A172 (cell line): ENCODE data around the gene MYLK. TPM values are rescaled to one million over a fixed set of nuclear protein-coding genes. Genes with fewer than 3 reads are reported as not detected.
A peak's percentile ranks its signal among the peaks of the same experiment; 100 is the strongest.
"Not testable (repeated sequence)": the region's sequence is repeated elsewhere in the genome, so short reads cannot be mapped to it uniquely, and the experiment has no call there.

Source experiments
- DNase-seq: peaks from one replicate; pipeline ENCODE4 v3.0.0-alpha.2; 2015; ENCODE audit warnings: low spot score
- total RNA-seq: library from RNA; depleted of rRNA; stranded (reverse); fragments of >200 nt; shearing (Covaris generic); gene quantifications from 2 replicates; pipeline ENCODE4 v1.2.3, GENCODE V29; 2014

MYLK gene
- total RNA-seq, 1 experiment from 2014 or later: 109 TPM

DNA sequence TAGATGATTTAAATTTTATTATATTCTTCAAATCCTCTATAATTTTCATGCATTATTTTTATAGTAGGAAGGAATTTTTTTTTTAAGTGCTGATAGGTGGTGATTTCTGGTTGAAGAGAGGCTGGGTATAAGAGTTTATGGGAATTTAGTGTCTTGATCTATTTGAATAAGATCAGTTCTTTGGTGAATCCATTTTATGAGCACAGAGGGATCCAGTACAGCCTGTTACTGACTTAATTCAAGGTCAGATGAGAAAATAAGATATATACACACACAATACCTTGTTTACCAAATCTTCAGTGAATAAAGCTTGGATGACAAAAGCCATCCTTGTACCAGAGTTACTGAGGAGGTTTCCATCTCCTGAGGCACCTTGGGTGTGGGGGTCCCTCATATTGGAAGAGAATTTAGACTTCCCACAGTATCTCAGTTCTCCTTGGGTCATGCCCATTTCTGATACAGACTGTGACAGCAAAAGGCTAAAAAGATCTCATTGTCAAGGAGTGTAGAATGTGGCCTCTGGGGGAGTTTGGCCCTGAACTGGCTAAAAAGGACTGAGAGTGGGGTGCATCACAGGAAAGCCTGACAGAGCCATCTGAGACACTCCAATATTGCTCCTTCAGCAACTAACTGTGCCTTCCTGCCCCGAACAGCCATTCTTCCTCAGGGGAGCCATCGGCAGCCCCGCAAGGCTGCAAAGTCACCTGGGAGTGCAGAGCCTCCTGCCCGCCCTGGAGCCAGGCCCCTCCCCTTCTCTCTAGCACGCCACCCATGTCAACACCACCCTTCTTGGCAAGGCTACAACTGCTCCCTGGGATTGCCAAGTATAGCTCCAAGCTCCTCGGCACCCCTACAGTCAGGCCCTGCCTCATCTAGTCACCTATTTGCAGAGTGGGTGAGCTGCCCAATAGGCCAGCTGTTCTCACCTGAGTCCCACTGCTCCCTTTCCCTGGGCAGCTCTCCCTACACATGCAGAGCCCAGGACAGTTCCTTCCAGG lies 256.2 kb downstream of the MYLK start:
- DNase-seq: no peak

DNA sequence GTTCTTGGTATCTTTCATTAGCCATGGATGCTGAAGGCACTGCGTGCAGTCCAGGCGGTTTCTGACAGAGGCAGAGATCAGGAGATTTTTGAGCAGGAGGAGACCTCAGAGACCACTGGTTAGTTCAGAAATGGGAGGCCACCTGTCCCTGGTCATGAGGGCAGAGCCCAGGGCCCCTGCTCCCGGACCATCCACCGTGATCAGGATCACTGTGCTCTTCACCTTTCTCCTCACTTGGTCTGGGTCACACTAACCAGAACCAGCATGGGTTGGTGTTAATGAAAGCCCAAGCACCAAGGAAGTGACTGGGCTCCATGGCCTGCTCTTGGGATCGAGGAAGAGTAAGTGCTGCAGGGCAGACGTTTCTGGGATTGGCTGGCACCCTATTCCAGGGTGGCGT lies 257.3 kb downstream of the MYLK start:
- no peak for DNase-seq

DNA sequence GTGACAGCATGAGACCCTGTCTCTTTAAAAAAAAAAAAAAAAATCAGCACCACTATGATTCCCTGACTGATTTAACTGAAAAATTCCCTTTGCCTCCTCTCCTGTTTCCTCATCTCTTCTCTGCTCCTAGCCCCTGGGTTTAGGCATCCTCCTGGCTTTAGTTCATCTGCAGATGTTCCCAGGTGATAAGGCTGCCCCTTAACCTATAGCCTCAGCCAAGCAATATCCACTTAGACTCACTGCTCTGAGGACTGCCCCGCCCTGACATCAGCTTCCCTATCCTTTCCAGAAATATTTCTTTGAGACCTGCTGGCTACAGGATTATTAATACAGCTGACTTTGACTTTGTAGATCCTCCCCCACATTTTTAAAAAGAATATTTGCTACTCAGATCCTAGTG lies 259.8 kb downstream of the MYLK start:
- no peak for DNase-seq

DNA sequence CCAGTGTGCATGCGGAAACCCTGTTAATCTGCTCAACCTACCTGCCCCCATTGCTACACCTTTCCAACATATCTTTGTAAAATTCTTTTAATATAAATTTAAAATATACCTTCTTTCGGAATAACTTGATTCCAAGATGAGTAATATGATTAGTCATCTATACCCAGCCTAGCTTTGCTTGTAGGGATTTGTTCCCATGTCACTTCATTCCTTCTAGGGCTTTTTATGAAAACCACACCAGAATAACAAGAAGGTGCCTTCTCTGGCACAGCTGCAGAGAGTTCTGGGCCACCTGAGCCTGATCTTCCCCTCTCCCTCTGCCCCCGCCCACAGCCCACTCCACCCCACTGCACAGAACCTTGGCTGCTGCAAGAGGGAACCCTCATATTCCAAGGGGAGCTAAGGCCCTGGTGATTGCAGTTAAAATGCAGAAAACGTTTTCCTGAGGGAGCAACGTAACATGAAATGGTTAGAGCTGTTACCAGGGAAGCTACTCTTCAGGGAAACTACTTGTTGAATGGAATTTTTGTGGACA lies 260.7 kb downstream of the MYLK start:
- no peak for DNase-seq

DNA sequence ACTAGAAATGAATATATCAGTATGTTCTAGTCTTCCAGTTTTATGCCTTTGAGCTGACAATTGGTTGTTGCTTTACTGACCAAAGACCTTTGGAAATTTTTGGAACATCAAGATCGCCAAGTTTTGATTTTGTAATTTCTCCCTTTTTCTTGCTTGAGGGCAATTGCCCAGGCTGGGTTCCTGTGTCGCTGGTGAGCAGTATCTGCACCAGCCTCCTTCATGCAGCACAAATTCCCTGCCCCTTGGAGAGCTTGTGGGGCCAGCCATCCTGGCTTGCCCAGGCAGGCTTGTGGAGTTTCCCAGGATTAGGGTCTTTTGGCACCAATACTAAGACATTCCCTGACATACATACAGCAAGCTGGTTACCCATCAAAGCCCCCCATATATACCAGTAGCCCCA lies 261.4 kb downstream of the MYLK start:
- no peak for DNase-seq

DNA sequence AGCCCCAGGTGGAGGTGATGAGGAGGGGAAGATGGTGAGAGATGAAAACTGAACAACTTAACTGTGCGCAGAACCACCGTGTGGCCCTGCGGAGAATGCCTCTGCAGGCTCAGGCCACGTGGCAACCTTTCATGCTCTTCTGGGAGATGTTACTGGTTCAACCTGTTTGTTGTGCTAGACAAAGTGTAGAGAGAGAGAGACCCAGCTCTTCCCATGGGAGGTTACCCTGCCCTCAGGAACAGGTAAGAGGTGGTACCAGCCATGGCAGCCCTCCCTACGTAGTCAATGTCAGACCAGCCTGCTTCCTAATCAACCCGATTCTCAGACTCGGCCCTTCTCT lies 262.3 kb downstream of the MYLK start:
- no peak for DNase-seq

DNA sequence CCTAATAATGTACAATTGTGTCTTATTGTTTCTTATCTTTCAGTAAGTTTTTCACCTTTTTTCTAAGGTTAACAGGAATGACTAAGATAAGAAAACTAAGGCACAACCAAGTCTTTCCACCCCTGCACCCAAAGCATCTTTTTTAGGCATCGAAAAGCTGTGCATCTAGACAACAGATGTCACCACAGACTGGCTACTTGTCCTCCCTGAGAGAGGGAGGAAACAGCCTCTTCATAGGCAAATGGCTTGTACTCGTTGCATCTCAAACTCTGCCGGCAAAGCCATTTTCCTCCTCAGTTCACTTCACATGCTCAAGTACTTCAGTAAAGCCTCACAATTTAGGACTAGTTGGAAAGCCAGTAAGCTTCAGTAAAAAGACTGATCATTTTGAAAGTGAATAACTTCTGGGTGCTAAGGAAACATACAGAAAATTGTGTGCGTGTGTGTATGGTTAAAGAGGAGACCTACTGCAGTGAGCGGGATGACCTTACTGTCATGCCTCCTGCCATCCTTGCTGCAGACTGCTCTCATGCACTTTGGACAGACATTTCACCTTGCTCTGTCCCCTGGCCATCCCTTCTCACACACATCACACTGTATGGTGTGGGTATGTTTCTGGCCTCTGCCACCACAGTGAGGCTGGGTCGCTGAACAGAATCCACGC lies 262.8 kb downstream of the MYLK start:
- DNase-seq: no peak

DNA sequence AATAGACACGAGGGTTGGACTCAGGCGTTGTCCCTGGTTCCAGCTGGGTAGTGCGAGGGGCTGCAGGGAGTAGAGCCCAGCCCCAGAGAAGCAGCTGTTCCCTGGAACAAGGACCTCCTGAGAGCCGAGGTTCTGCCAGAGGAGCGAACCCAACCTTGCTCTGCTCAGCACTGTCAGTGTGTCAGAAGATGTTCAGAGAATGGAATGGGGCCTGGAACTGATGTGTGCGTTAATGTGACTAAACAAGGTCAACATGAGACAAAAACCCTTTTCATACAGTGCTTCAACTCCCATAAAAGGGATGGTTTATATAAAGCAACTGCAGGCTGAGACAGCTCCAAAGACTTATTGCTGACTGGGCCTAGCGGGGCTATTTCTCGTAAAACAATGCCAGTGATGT lies 263.8 kb downstream of the MYLK start:
- DNase-seq: no peak

DNA sequence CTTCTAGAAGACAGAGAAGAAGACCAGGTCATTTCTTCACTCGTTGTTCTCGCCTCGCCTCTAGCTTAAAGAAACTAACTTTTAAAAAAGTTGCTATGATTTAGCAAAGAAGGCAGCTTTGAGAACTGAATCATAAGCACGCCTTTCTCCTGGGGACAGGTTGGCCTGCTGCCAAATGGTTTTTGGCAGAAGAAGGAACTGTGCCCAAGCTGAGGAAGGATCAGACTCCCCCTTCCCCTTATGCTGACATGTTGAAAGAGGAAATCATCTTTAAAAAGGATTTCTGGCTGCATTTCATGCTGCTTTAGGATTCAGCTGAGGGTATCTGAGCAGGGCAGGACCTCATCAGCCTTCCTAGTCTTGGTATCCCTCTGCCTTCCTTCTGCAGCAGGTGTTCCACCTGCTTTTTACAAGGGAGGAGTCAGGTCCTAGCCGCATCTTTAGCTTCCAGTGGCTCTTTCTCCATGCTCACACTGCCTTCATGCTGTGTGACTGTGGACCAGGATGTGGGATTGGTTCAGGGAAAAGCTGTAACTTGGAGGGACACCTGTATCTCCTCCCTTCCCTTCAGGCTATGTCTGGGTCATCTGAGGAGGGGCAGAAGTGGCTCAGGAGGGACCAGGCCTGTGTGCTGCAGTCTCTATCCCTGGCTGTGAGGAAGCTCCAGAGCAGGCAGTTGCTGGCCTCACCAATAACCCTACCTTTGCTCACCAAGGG lies 265.2 kb downstream of the MYLK start:
- DNase-seq: peak; percentile 40

DNA sequence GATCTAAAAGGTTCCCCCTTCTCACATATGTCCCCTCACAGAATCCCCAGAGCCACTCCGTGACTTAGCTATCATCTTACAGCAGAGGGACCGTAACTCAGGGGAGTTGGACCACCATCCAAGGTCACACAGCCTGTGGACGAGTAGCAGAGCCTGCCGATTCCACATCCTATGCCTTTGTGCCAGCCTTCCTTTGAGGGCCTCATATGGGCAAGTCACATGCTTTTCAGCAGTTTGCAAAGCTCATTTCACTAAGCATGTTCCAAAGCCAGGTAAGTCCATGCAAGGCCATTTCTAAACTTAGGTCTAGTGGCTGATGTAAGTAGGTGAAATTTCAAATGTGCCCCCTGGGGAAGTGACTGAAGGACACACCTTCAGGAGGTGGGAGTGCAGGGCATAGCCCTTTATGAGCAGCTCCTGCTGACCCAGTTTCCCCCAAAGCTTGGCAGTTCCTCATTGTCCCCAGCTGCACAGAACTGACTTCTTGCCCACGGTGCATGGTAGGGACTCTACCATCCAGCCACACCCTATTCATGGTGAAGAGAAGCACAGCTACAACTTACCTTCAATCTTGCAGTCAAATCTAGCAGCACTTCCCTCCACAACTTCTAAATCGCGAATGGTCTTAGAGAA lies 265.9 kb downstream of the MYLK start:
- no peak for DNase-seq

DNA sequence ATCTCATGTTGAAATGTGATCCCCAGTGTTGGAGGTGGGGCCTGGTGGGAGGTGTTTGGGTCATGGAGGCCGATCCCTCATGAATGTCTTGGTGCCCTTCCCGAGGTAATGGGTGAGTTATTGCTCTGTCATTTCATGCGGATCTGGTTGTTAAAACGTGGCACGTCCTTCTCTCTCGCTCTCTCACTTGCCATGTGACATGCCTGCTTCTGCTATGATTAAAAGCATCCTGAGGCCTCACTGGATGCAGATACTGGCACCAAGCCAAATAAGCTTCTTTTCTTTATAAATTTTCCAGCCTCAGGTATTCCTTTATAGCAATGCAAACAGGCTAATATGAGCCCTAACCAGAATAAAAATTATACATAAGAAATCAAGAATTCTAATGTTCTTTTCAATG lies 267.5 kb downstream of the MYLK start:
- no peak for DNase-seq

DNA sequence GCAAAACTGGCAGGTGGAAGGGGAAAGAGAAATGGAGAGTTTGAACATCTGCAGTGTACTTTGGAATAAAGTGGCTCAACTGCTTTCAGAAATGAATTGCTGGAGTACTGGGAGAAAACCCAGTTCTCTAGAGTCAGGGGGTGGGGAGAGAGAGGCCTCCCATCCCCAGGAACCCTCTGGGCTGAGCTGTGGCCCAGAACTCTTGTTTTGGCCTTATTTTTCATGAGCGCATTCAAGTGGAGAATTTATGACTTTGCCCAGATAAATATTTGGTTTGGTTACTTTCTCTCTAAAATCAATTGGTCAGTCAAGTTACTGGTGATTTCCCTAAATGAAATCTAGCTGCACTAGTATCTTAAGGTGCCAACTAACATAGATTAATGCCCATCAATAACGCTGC lies 270.6 kb downstream of the MYLK start:
- no peak for DNase-seq

DNA sequence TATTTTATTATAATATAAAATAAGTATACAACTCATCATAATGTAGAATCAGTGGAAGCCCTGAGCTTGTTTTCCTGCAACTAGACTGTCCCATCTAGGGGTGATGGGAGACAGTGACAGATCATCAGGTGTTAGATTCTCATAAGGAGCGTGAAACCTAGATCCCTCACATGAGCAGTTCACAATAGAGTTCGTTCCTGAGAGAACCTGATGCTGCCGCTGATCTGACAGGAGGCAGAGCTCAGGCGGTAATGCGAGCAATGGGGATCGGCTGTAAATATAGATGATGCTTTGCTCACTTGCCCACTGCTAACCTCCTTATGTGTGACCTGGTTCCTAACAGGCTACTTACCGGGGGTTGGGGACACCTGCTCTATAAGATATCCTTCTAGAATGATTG lies 272.5 kb downstream of the MYLK start:
- DNase-seq: not testable (repeated sequence)

DNA sequence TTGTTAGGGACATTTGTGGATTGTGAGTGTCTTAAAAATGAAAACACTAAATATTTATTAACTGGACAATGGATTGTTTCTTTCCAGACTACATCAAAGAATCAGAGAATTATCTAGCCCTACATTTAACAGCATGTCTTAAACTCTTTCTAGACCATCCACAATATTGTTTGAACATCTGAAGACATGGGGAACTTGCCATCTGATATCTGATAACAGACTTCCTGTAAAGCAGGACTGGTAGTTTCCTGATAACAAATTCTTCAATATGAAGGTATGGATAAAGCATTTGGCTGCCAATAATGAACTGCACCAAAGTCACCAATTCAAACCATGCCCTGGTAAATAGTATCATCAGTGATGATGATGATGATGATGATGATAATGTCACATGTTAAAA lies 273.1 kb downstream of the MYLK start:
- DNase-seq: no peak

DNA sequence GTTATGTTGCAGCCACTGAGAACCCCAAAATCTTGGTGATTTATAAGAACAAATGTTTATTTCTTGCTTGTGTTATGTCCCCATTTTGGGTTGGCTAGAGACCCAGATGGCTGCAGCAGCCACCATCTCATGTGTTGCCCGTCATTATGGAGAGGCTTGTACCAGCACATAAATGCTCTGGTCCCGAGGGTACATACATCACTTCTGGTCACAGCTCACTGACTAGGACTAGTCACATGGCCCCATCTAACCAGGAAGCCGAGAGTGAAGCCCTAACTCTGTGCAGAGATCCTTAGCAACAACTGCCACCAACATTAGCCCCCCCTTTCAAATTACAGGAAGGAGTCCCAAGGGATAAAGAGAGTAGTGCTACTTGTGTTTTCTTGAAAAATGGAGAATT lies 273.8 kb downstream of the MYLK start:
- DNase-seq: no peak

DNA sequence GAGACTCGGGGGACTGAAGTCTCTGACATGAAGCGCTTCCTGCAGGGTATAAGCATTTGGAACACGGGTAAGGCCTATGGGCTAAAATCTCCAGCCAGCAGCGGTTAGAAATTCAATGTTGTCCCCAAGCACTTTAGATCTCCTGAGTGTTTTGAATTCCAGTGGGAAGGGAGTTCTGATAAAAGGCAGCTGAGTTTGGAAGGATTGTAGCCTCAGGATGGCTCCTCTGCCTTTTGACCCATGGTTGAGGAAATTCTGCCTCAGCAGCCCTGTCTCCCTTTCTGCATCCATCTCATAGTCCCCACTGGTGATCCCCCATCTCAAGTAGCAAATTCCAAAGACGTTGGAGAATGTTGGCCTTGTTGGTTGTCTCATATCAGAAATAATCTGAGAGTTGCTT lies 275.1 kb downstream of the MYLK start:
- DNase-seq: no peak

DNA sequence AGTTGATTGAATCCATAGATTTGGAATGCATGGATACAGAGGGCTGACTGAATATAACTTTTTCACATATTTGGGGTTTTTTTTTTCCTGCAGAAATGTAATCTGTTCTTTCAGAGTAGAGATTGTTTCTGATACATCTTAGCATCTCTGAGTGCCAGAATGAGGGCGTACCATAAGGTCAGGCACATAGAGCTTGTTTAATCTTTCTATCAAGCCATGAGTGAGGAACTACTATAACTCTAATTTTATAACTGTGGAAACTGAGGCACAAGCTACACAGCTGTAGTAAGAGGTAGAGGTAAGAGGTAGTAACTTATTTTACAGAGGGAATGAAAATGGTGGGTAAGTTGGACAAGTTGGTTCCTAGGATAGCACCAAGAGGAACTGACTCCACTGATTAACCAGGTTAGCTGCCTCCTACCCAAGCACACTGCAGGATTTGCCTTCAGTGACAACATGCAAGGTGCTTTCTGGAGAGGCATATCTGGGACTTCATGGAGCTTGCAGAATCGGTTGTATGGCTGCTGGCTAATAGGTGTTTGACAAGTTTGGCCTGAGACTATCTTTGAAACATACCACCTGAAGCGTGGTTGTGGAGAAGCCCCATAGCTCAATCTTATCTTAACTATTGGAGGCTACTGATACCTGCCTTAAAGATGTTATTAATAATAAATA lies 275.7 kb downstream of the MYLK start:
- no peak for DNase-seq

DNA sequence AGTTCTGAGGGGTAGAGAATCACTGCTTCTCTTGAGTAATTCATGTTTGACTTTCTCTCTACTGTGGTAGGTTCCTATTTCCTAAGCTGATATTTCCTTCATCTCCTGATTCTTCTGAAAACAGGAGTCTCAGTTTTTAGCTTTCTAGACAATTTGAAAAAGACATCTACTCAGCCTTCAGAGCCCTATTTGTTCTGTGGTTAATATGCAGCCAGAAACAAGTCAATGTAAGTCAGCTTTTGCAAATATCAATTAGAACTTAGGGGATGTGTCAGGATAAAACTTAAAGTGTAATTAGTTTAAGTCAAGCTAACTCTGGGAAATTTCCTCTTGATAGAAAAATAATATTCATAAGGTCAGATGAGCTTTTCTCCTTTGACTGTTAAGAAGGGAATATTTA lies 277.6 kb downstream of the MYLK start:
- DNase-seq: no peak

DNA sequence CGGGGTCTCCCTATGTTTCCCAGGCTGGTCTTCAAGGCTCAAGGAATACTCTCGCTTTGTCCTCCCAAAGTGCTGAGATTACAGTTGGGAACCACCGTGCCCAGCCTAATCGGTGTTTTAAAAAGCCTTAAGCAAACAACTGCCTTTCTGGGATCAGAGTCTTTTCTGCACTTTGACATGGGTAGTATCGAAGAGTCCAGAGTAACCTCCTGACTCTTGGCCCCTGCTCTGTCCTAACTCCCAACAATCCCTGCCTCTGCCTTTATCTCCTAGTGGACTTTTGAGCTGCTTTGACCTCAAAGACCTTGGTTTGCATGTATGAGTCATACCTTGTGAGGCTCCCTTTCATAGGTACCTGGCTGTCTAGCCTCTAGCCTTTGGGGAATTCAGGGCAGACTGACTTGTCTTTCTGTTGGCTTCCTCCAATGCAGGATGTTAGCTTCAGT lies 278.3 kb downstream of the MYLK start:
- peak; percentile 77 for DNase-seq

DNA sequence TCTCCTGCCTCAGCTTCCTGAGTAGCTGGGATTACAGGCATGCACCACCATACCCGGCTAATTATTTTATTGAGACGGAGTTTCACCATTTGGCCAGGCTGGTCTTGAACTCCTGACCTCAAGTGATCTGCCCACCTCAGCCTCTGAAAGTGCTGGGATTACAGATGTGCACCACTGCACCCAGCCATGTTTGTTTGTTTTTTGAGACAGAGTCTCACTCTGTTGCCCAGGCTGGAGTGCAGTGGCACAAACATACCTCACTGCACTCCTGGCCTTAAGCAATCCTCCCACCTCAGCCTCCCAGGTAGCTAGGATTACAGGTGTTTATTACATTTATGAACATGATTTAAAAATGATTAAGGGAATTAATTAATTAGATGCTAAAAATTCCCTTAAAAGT lies 281.0 kb downstream of the MYLK start:
- DNase-seq: not testable (repeated sequence)

DNA sequence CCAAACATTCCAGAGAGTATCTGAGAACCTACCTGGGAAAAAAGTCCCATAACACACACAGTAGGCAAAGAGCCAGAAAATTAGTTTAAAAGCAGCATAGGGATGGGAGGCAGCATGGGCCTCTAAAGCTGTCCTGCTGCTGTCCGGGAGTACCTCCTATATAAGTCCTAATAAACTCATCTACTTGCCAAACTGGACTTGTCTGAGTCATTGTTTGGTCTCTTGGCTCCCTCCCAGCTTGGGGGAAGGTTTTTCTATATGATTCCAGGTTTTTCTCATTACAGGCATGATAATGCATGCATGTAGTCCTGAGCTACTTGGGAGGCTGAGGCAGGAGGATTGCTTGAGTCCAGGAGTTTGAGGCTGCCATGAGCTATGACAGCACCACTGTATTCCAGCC lies 281.8 kb downstream of the MYLK start:
- DNase-seq: peak; percentile 71
